ENCODE data around the gene KSR1. TPM values are rescaled to one million over a fixed set of nuclear protein-coding genes. Genes with fewer than 3 reads are reported as not detected.

Gene KSR1
- total and polyA plus RNA-seq, 9 of the 15 experiments (the other 6 are each of a cell fraction or from before 2014, with no cell fraction given) = 1.4 to 51.7 (median 18.4) TPM

DNA sequence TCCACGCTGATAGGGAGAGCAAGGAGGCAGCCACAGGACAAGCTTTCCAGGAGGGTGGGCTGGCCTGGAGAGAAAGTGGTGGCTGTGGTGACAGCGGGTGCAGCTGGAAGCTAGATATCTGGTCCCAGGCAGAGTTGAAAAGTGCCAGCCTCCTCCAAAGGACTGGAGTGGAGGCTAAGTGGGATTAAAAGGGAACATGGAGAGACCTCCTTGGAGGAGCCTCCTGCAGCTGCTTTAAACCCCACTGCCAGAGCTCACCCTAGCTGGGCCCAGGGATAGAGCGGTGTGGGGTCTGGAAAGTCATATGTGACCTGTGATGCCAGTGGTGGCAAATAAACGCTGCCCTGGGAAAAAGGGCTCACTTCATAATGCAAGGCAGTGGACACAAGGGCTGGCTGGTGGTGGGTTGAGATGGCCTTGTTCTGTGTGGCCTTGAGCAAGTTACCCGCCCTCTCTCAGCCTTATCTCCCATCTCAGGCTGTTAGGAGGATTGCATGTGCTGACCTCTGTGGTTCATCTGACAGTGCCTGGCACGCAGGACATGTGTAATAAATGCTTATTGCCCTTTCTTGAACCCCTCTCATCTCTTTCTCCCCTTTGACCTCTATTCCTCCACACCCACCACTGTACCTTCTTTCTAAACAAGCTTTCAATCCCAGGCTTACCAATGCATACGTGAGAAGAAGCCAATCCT, 113.8 kb downstream of the KSR1 start (continued):
- TF ChIP-seq DMBX1 (CRISPR knock-in tag; IDR thresholded peaks at IDR 0.05; ENCODE audit: borderline replicate concordance) = peak; percentile 94
- peak; percentile 76 for TF ChIP-seq ZFP36 (IDR thresholded peaks at IDR 0.05; ENCODE audit: low read depth, low read length, partially characterized antibody)
- 0 out of 4 replicates have a peak, but pooled peaks of 1 of the 2 experiments have one; percentile 36 for TF ChIP-seq MAZ (CRISPR knock-in tag; conservative IDR thresholded peaks at IDR 0.05 in 1 of 2, IDR thresholded peaks at IDR 0.05 in 1 of 2)
- no peak for TF ChIP-seq ZSCAN32 (CRISPR knock-in tag; IDR thresholded peaks at IDR 0.05)
- peak; percentile 84; the same call in 1 of the 2 replicates for TF ChIP-seq HDAC2 (IDR thresholded peaks at IDR 0.05)
- TF ChIP-seq HNRNPL (IDR thresholded peaks at IDR 0.05; ENCODE audit: low read depth, low read length) = 0 out of 2 replicates have a peak, but pooled peaks have one; percentile 60
- TF ChIP-seq ZNF431 (CRISPR knock-in tag; IDR thresholded peaks at IDR 0.05) = no peak
- TF ChIP-seq SAFB (IDR thresholded peaks at IDR 0.05; ENCODE audit: borderline replicate concordance, low read depth, low read length) = no peak
- peak; percentile 85 for TF ChIP-seq TEAD4 (IDR thresholded peaks at IDR 0.05; ENCODE audit: low read length)
- TF ChIP-seq TEAD4 (CRISPR knock-in tag; IDR thresholded peaks at IDR 0.05; ENCODE audit: borderline replicate concordance) = no peak
- TF ChIP-seq ZNF354B (CRISPR knock-in tag; IDR thresholded peaks at IDR 0.05) = no peak
- TF ChIP-seq ELF4 (CRISPR knock-in tag; IDR thresholded peaks at IDR 0.05) = peak; percentile 78; the same call in 1 of the 2 replicates
- peak; percentile 81 for TF ChIP-seq LEF1 (IDR thresholded peaks at IDR 0.05)
- TF ChIP-seq PBX2 (CRISPR knock-in tag; IDR thresholded peaks at IDR 0.05; ENCODE audit: low read depth) = no peak
- peak; percentile 54 for TF ChIP-seq PBX2 (tag; conservative IDR thresholded peaks at IDR 0.05; ENCODE audit: low read depth)
- no peak for TF ChIP-seq NFXL1 (CRISPR knock-in tag; IDR thresholded peaks at IDR 0.05)
- TF ChIP-seq ETV1 (tag; conservative IDR thresholded peaks at IDR 0.05; ENCODE audit: low read depth) = 0 out of 2 replicates have a peak, but pooled peaks have one; percentile 7
- no peak for TF ChIP-seq PRPF4 (IDR thresholded peaks at IDR 0.05; ENCODE audit: insufficient read depth, low read depth, low read length, poor library complexity, severe bottlenecking)
- TF ChIP-seq CBFB (CRISPR knock-in tag; IDR thresholded peaks at IDR 0.05) = peak; percentile 67; the same call in 1 of the 2 replicates
- TF ChIP-seq MYNN (IDR thresholded peaks at IDR 0.05) = peak; percentile 93
- TF ChIP-seq MYNN (CRISPR knock-in tag; IDR thresholded peaks at IDR 0.05) = no peak
- TF ChIP-seq DDX20 (tag; IDR thresholded peaks at IDR 0.05; ENCODE audit: low read depth) = peak; percentile 71
- peak; percentile 55 for TF ChIP-seq ZNF766 (CRISPR knock-in tag; conservative IDR thresholded peaks at IDR 0.05)
- no peak for TF ChIP-seq GABPB1 (CRISPR knock-in tag; IDR thresholded peaks at IDR 0.05)
- TF ChIP-seq BCL6 (CRISPR knock-in tag; IDR thresholded peaks at IDR 0.05) = 0 out of 2 replicates have a peak, but pooled peaks have one; percentile 47
- peak; percentile 73; the same call in 1 of the 2 replicates for TF ChIP-seq ZEB2 (IDR thresholded peaks at IDR 0.05)
- TF ChIP-seq TOE1 (IDR thresholded peaks at IDR 0.05; ENCODE audit: borderline replicate concordance) = 0 out of 2 replicates have a peak, but pooled peaks have one; percentile 40
- no peak for TF ChIP-seq TOE1 (CRISPR knock-in tag; IDR thresholded peaks at IDR 0.05; ENCODE audit: borderline replicate concordance, low read depth)
- peak in 1 of 2 experiments; percentile 92; a peak in 2 of 4 replicates for TF ChIP-seq HDAC1 (IDR thresholded peaks at IDR 0.05)
